Osteocyte (in vitro differentiated cells): Measurements from ENCODE around the gene NUCKS1. TPM values are rescaled to one million over a fixed set of nuclear protein-coding genes. Genes with fewer than 3 reads are reported as not detected.
A peak's percentile ranks its signal among the peaks of the same experiment; 100 is the strongest.

Experiments used
- DNase-seq: peaks from one replicate; pipeline ENCODE4 v3.0.0; 2021; ENCODE audit warnings: mixed read lengths; ENCODE audit not compliant: unreplicated experiment; ENCODE audit errors: extremely low spot score
- H3K27ac Mint-ChIP-seq: one replicate; pipeline ENCODE4 v1.8.0; 2021; ENCODE audit warnings: mild to moderate bottlenecking, mixed read lengths; ENCODE audit not compliant: unreplicated experiment
- H3K27me3 Mint-ChIP-seq: one replicate; pipeline ENCODE4 v1.8.0; 2021; ENCODE audit warnings: mixed read lengths; ENCODE audit not compliant: unreplicated experiment
- H3K36me3 Mint-ChIP-seq: one replicate; pipeline ENCODE4 v1.8.0; 2021; ENCODE audit warnings: mixed read lengths; ENCODE audit not compliant: unreplicated experiment
- H3K4me1 Mint-ChIP-seq: one replicate; pipeline ENCODE4 v1.8.0; 2021; ENCODE audit warnings: mixed read lengths; ENCODE audit not compliant: unreplicated experiment
- H3K4me3 Mint-ChIP-seq: one replicate; pipeline ENCODE4 v1.8.0; 2021; ENCODE audit warnings: mild to moderate bottlenecking, moderate library complexity, mixed read lengths; ENCODE audit not compliant: unreplicated experiment
- H3K9me3 Mint-ChIP-seq: one replicate; pipeline ENCODE4 v1.8.0; 2021; ENCODE audit warnings: mixed read lengths; ENCODE audit not compliant: unreplicated experiment
- long read RNA-seq: library from polyadenylated mRNA; unstranded; transcript quantifications from one replicate; pipeline ENCODE4 v2.0.0, GENCODE V29; 2021
- total RNA-seq: library from RNA; stranded (reverse); gene quantifications from 2 replicates; pipeline ENCODE4 v1.2.1, GENCODE V29; 2021
- TF ChIP-seq, protein P1 (sequence below): fragments of 200-600 bp; sonication (generic); IDR thresholded peaks from 2 replicates; pipeline ENCODE4 v1.5.0; 2021; ENCODE audit warnings: antibody characterized with exemption, mild to moderate bottlenecking, moderate library complexity

NUCKS1 gene, protein sequence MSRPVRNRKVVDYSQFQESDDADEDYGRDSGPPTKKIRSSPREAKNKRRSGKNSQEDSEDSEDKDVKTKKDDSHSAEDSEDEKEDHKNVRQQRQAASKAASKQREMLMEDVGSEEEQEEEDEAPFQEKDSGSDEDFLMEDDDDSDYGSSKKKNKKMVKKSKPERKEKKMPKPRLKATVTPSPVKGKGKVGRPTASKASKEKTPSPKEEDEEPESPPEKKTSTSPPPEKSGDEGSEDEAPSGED
- 189 and 215 TPM in 2 replicates for total RNA-seq
- long read RNA-seq, partial matches to known transcripts, result 1 of 124 reads
- long read RNA-seq, other reads (novel, unspliced or antisense), result 120 of 124 reads

DNA sequence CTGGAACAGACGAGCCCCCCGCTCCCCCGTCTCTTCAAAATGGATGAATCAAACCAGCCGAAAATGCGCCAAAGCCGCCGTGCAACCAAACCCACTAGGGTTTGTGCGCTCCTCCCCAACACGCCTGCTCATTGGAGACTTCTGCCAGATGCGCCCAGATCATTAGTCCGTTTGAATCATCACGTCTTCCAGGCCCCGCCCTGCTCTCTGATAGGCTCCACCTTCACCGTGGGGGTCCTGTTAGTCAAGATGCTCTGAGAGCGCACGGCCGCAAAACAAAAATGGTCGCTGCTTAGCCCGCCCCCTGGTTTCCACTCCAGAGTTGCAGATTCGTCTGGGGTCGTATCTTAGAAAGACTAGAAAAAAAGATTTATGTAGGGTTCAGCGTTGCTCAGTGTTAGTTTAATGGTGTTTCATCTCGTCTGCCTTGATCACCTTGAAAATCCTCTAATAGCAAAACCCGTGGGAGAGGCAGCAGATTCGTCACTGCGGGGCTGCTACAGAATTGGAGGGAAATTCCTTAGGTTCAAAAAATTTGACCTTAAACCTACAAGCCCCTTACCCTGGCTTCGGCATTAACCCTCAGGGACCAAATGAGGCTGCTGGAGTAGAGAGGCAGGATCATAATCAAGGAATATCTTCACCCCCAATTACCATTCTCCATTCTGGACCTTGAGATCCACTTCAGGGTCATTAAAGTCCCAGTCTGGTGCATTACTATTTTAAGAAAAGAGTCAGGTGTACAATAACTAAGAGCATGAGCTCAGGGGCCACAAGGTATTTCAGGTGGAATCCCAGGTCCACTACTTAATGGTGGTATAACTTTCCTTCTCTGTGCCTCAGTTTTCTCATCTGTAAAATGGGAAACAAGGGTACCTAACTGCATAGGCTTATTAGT is at the start of gene NUCKS1:
Gene NUCKS1 (minus strand): TSS at position 45 of the 898 bp plus-strand sequence. CDS start 209 bp downstream, outside the sequence.
- peak within 1 kb of the TSS; percentile 88 for H3K4me3 Mint-ChIP-seq
- no peaks in the 10 kb centered on the region for H3K9me3 Mint-ChIP-seq
- peak within 1 kb of the TSS; percentile 97 for H3K27ac Mint-ChIP-seq
- DNase-seq, result peak; percentile 98
- H3K36me3 Mint-ChIP-seq, result no peaks in the 10 kb centered on the region
- peaks cover 23% of the 10 kb centered on the region for H3K4me1 Mint-ChIP-seq
- TF ChIP-seq, protein P1, sequence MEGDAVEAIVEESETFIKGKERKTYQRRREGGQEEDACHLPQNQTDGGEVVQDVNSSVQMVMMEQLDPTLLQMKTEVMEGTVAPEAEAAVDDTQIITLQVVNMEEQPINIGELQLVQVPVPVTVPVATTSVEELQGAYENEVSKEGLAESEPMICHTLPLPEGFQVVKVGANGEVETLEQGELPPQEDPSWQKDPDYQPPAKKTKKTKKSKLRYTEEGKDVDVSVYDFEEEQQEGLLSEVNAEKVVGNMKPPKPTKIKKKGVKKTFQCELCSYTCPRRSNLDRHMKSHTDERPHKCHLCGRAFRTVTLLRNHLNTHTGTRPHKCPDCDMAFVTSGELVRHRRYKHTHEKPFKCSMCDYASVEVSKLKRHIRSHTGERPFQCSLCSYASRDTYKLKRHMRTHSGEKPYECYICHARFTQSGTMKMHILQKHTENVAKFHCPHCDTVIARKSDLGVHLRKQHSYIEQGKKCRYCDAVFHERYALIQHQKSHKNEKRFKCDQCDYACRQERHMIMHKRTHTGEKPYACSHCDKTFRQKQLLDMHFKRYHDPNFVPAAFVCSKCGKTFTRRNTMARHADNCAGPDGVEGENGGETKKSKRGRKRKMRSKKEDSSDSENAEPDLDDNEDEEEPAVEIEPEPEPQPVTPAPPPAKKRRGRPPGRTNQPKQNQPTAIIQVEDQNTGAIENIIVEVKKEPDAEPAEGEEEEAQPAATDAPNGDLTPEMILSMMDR, result peak; percentile 39
- peaks cover 15% of the 10 kb centered on the region for H3K27me3 Mint-ChIP-seq

DNA sequence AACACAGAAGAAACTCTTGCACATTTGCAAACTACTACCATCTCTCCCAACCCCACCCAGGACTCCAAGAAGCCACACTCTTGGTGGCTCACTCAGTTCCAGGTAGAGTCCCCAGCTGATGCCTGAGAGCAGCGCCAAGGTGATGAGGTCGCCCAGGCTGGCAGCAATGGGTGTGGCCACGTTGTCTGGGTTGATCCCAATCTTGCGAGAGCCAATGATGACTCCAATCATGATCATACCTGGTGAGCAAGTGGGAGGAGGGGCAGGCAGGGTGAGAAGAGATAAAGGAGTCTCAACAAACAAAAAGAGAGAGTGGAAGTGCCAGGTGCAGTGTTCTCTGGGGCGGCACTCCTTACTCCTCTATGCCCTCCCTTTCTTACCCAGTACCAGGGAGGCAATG is 48.6 kb upstream of the NUCKS1 start:
- TF ChIP-seq, protein P1, result no peak
- H3K9me3 Mint-ChIP-seq, result no peaks in the 10 kb centered on the region

DNA sequence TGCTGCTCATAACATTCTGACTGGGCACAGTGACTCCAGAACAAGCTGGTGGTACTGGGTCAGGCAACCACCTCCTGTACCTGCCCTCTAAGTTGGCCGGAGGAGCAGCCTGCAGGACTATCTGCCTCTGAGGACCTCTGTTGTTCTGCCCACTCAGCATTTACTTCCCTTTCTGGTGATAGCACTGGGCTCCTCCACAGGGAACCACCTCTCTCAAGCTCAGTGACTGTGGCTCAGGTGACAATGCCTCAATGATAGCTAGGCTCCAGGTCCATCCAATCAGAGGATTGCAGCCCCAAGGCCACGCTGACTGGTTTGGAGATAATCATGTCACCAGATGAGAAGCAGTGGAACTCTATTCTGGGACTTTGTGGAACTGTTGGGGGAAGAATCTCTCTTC is 47.2 kb upstream of the NUCKS1 start:
- DNase-seq, result no peak
- Mint-ChIP-seq H3K9me3 (no peaks in the 10 kb centered on the region), H3K4me1 (peaks cover 7% of the 10 kb centered on the region), H3K27ac (no peak overlapping the region), H3K27me3 (no peaks in the 10 kb centered on the region), H3K4me3 (no peak overlapping the region), H3K36me3 (peaks cover 29% of the 10 kb centered on the region)
- TF ChIP-seq, protein P1, result no peak

More for the DNA sequence above, 48.6 kb upstream of the NUCKS1 start:
- Mint-ChIP-seq H3K4me1 (peaks cover 7% of the 10 kb centered on the region), H3K27ac (no peak overlapping the region), H3K27me3 (no peaks in the 10 kb centered on the region), H3K4me3 (no peak overlapping the region), H3K36me3 (peaks cover 24% of the 10 kb centered on the region)
- no peak for DNase-seq

DNA sequence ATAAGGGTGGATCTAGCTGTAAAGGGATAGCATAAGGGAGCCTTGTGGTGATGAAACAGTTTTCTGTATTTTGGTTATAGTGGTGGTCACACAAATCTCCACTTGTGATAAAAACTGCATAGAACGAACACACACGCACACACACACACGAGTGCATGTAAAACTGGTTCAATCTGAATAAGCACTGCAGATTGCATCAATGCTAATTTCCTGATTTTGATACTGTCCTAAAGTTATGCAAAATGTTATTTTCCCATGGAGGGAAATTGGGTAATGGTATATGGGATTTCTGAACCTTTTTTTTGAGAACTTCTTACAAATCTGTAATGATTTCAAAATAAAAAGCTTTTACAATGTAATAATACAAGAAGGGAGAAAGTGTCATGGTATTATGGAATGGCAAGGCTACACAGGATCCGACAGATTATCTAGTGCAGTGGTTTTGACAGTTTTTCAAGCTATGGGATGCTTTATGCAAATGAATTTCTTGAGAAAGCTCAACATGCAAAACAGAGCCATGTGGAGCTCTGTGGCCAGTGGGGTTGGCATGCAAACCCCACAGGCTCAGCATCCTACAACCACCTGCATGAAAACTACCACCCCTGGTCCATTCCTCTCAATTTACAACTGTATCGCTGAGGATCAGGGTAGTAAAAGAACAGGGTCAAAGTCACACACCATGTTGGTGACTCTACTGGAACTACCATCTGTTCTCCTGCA is 44.2 kb upstream of the NUCKS1 start:
- Mint-ChIP-seq H3K4me3 (no peak overlapping the region), H3K9me3 (no peaks in the 10 kb centered on the region), H3K36me3 (peaks cover 37% of the 10 kb centered on the region), H3K27me3 (no peaks in the 10 kb centered on the region), H3K27ac (no peak overlapping the region), H3K4me1 (no peaks in the 10 kb centered on the region)
- DNase-seq, result no peak
- TF ChIP-seq, protein P1, result no peak
